HepG2 (cell line): Measurements from ENCODE around the gene CCDC17. TPM values are rescaled to one million over a fixed set of nuclear protein-coding genes. Genes with fewer than 3 reads are reported as not detected.

ENCODE experiments used
- ATAC-seq: fragments of 200-7000 bp; cut with Tn5 transposase; 3 replicates; pipeline ENCODE4 v1.9.1; 2020; ENCODE audit warnings: mild to moderate bottlenecking, moderate library complexity
- BruUV-seq: library from RNA; stranded (reverse); fragments of 400-500 nt; replicated peaks from 2 replicates; lab custom pipeline; 2021; lab: Mats Ljungman, UMichigan
- CTCF ChIA-PET: fragments of 300-600 bp; formaldehyde crosslinking; extraction: SDS; loops from one replicate; lab custom pipeline; 2021; ENCODE audit warnings: low total read pairs, inconsistent platforms, low intra/inter-chr PET ratio; lab: Yijun Ruan, JAX
- POLR2A ChIA-PET: fragments of 350-600 bp; sonication (Branson Sonifier 250); formaldehyde crosslinking; loops from one replicate; lab custom pipeline; 2020; ENCODE audit warnings: antibody characterized with exemption, inconsistent platforms; lab: Yijun Ruan, JAX
- DNase-seq: peaks from one replicate; pipeline ENCODE4 v3.0.0-alpha.2; 2015; ENCODE audit warnings: low spot score
- FAIRE-seq: peaks from 3 replicates; lab custom pipeline; 2011; peaks lifted over from hg19 to GRCh38; lab: Jason Lieb, UNC
- H2AFZ ChIP-seq: one replicate; pipeline ENCODE4 v1.6.1; 2011; ENCODE audit warnings: low read length, inconsistent platforms
- H3K27ac ChIP-seq: fragments of 300-600 bp; 3 replicates; pipeline ENCODE4 v1.8.0; 2011; ENCODE audit warnings: mixed run types, mild to moderate bottlenecking, mixed read lengths, low read length, inconsistent platforms; ENCODE audit not compliant: insufficient read depth; ENCODE audit errors: extremely low read length
- H3K27me3 ChIP-seq, 2 experiments: fragments of 200-600 bp in 1 of 2; 2 replicates in 1 of 2; 3 replicates in 1 of 2; pipeline versions ENCODE4 v1.6.0 to v1.8.0; 2011; ENCODE audit warnings: low read length in 2 of 2, mild to moderate bottlenecking in 2 of 2, moderate library complexity in 2 of 2, inconsistent platforms in 1 of 2; ENCODE audit not compliant: insufficient read depth in 2 of 2, control insufficient read depth in 1 of 2
- H3K36me3 ChIP-seq, 2 experiments: fragments of 200-600 bp in 1 of 2; replicated peaks in 1 of 2; 2 replicates in 1 of 2; 3 replicates in 1 of 2; pipeline versions ENCODE4 v1.5.1 to v1.8.0; 2011; ENCODE audit warnings: low read length in 2 of 2, inconsistent platforms in 1 of 2; ENCODE audit not compliant: insufficient read depth in 2 of 2, control insufficient read depth in 1 of 2
- H3K4me1 ChIP-seq: 2 replicates; pipeline ENCODE4 v1.5.1; 2012; ENCODE audit warnings: low read length, inconsistent platforms; ENCODE audit not compliant: insufficient read depth
- H3K4me2 ChIP-seq: 2 replicates; pipeline ENCODE4 v1.6.0; 2011; ENCODE audit warnings: low read depth, low read length, inconsistent platforms
- H3K4me3 ChIP-seq, 3 experiments: fragments of 200-600 bp in 1 of 3; sonication (generic), shearing (Covaris generic) in 1 of 3; replicated peaks in 1 of 3; 2 replicates each; pipeline ENCODE4 v1.5.1; 2011 to 2016; ENCODE audit warnings: low read length in 3 of 3, inconsistent platforms in 2 of 3, low read depth in 2 of 3, mild to moderate bottlenecking in 2 of 3, control low read depth in 1 of 3, mixed read lengths in 1 of 3; ENCODE audit not compliant: insufficient read depth in 1 of 3
- H3K79me2 ChIP-seq: one replicate; pipeline ENCODE4 v1.6.1; 2011; ENCODE audit warnings: low read length, inconsistent platforms; ENCODE audit not compliant: insufficient read depth
- H3K9ac ChIP-seq: 2 replicates; pipeline ENCODE4 v1.6.0; 2011; ENCODE audit warnings: mild to moderate bottlenecking, low read depth, low read length, inconsistent platforms; ENCODE audit not compliant: insufficient read depth
- H3K9me3 ChIP-seq: 2 replicates; pipeline ENCODE4 v1.5.1; 2012; ENCODE audit warnings: mild to moderate bottlenecking, low read length
- H4K20me1 ChIP-seq: 2 replicates; pipeline ENCODE4 v1.6.0; 2011; ENCODE audit warnings: inconsistent platforms, mild to moderate bottlenecking, low read length, moderate library complexity; ENCODE audit not compliant: insufficient read depth
- BORCS8-MEF2B ChIP-seq: sonication (generic); formaldehyde crosslinking; IDR thresholded peaks from 2 replicates; pipeline ENCODE4 v1.8.0; 2022; ENCODE audit warnings: mild to moderate bottlenecking, missing genetic modification reagents
- CBX1 ChIP-seq: IDR thresholded peaks from one replicate; pipeline ENCODE4 v1.6.1; 2016; ENCODE audit warnings: antibody characterized with exemption, low read depth
- HNF4G ChIP-seq, 2 experiments: sonication (generic) in 1 of 2; formaldehyde crosslinking in 1 of 2; IDR thresholded peaks; 2 replicates each; pipeline versions ENCODE4 v1.4.0 to v1.6.1; 2011 to 2020; ENCODE audit warnings: borderline replicate concordance in 2 of 2, low read depth in 2 of 2, mild to moderate bottlenecking in 2 of 2, low read length in 1 of 2, missing genetic modification reagents in 1 of 2, moderate library complexity in 1 of 2
- MYPOP ChIP-seq: sonication (generic); formaldehyde crosslinking; IDR thresholded peaks from 2 replicates; pipeline ENCODE4 v1.8.1; 2023; ENCODE audit warnings: mild to moderate bottlenecking, moderate library complexity, missing genetic modification reagents
- SNAPC2 ChIP-seq: sonication (generic); formaldehyde crosslinking; IDR thresholded peaks from 2 replicates; pipeline ENCODE4 v1.8.1; 2022; ENCODE audit warnings: mild to moderate bottlenecking, missing genetic modification reagents
- SRSF4 ChIP-seq: fragments of 200-400 bp; formaldehyde crosslinking; IDR thresholded peaks from one replicate; pipeline ENCODE4 v1.6.1; 2018; ENCODE audit warnings: mild to moderate bottlenecking, low read depth, low read length, moderate library complexity; ENCODE audit not compliant: poor library complexity, severe bottlenecking
- ZNF513 ChIP-seq: sonication (generic); formaldehyde crosslinking; conservative IDR thresholded peaks from 2 replicates; pipeline ENCODE4 v1.5.0; 2020; ENCODE audit warnings: missing genetic modification reagents
- ZNF598 ChIP-seq: sonication (generic); formaldehyde crosslinking; IDR thresholded peaks from 2 replicates; pipeline ENCODE4 v1.5.1; 2020; ENCODE audit warnings: mild to moderate bottlenecking, missing genetic modification reagents, borderline replicate concordance
- ZNF607 ChIP-seq: sonication (generic); formaldehyde crosslinking; IDR thresholded peaks from 2 replicates; pipeline ENCODE4 v1.5.1; 2020; ENCODE audit warnings: missing genetic modification reagents, mild to moderate bottlenecking, borderline replicate concordance
- in situ Hi-C: cut with HindIII; loops from 2 replicates; pipeline ENCODE4 v1.10.0; 2017; ENCODE audit warnings: low pct_unique_long_range_greater_than_20kb; ENCODE audit not compliant: extremely low pct_ligation_motif_present
- intact Hi-C: fragments of 100-400 bp; cut with micrococcal nuclease; formaldehyde crosslinking; loops from one replicate; pipeline ENCODE4 v1.10.0; 2022; ENCODE audit not compliant: unreplicated experiment
- polyA plus RNA-seq, 8 experiments: library from polyadenylated mRNA; depleted of rRNA in 3 of 8; stranded (reverse) in 7 of 8; unstranded in 1 of 8; fragments of >200 nt; fragmentation: Illumina TruSeq in 4 of 8; extraction: Trizol in 4 of 8; gene quantifications; 2 replicates each; pipeline versions ENCODE4 v1.2.1 to v1.2.3, GENCODE V29; 2011 to 2016; ENCODE audit warnings: low read depth in 4 of 8, missing spikeins in 1 of 8, mixed read lengths in 1 of 8; ENCODE audit not compliant: insufficient read depth in 1 of 8
- total RNA-seq, 5 experiments: library from RNA; depleted of rRNA; stranded (reverse); fragments of >200 nt; fragmentation: Illumina TruSeq; extraction: Trizol; gene quantifications; 2 replicates each; pipeline ENCODE4 v1.2.3, GENCODE V29; 2016; ENCODE audit warnings: low read depth in 1 of 5

The CCDC17 gene
- total and polyA plus RNA-seq, 2 of the 13 experiments (the other 11 are each of a cell fraction or from before 2014, with no cell fraction given), result 1.5 to 3.3 TPM

- CTCF ChIA-PET, result no interaction called here
- BruUV-seq, result no TSS peak
- peaks cover 18 to 61% of the 10 kb centered on the region in 2 experiments for H3K36me3 ChIP-seq
- no peak for ATAC-seq
- H3K4me3 ChIP-seq, result no peak overlapping the region
- H3K79me2 ChIP-seq, result no peaks in the 10 kb centered on the region
- TF ChIP-seq ZNF513, result no peak
- TF ChIP-seq ZNF607 (CRISPR knock-in tag), result no peak
- TF ChIP-seq SRSF4, result no peak
- TF ChIP-seq HNF4G (IDR thresholded peaks at IDR 0.05; ENCODE audit: borderline replicate concordance, low read depth, low read length), result no peak
- no peak for TF ChIP-seq HNF4G (CRISPR knock-in tag; IDR thresholded peaks at IDR 0.05; ENCODE audit: borderline replicate concordance, low read depth)
- no peak for TF ChIP-seq SNAPC2
- no peak for TF ChIP-seq BORCS8-MEF2B
- no peak for TF ChIP-seq MYPOP
- TF ChIP-seq CBX1, result no peak
- no peak for TF ChIP-seq ZNF598 (CRISPR knock-in tag)
- TF ChIP-seq, all 625 proteins: peak for 0
- Histone ChIP-seq H3K27ac (no peak overlapping the region), H3K27me3 (no peaks in the 10 kb centered on the region), H2AFZ (no peak overlapping the region), H4K20me1 (peaks cover 3% of the 10 kb centered on the region; the same call in 1 of the 2 replicates), H3K4me2 (no peak overlapping the region), H3K9ac (no peak overlapping the region), H3K9me3 (no peaks in the 10 kb centered on the region), H3K4me1 (no peaks in the 10 kb centered on the region)
- POLR2A ChIA-PET, result interaction anchor here (0.6 kb wide), 1 partner anchor 38 kb away, joined by 3 read pairs; no protein-coding TSS in a partner anchor
- DNase-seq (no peak), FAIRE-seq (no peak)
- intact Hi-C loops, result no loop called here
- in situ Hi-C loops, result no loop called here
Observed at GRCh38 chr1:45629035-45629434, 5.2 kb upstream of the CCDC17 start.
